ENCODE measurements around the gene FCHSD1.
"Not testable (repeated sequence)": the region's sequence is repeated elsewhere in the genome, so short reads cannot be mapped to it uniquely, and the experiment has no call there.

Gene FCHSD1

GRCh38 chr5:141615991-141616720 is 35.1 kb downstream of the FCHSD1 start:
- no peak for DNase-seq

GRCh38 chr5:141613344-141613743 is 37.9 kb downstream of the FCHSD1 start:
- DNase-seq, result no peak

GRCh38 chr5:141611289-141611688 is 39.9 kb downstream of the FCHSD1 start:
- DNase-seq, result no peak

- DNase-seq, result not testable (repeated sequence)
Observed at GRCh38 chr5:141609921-141610320, 41.3 kb downstream of the FCHSD1 start.

- no peak for DNase-seq
Observed at GRCh38 chr5:141609044-141609443, 42.2 kb downstream of the FCHSD1 start.

GRCh38 chr5:141608557-141608956 is 42.7 kb downstream of the FCHSD1 start:
- no peak for DNase-seq

- no peak for DNase-seq
Observed at GRCh38 chr5:141608046-141608445, 43.2 kb downstream of the FCHSD1 start.

- no peak for DNase-seq
Observed at GRCh38 chr5:141605523-141606277, 45.5 kb downstream of the FCHSD1 start.

GRCh38 chr5:141603923-141604717 is 47.1 kb downstream of the FCHSD1 start:
- peak; percentile 81 for DNase-seq

- DNase-seq, result no peak
Observed at GRCh38 chr5:141602606-141603005, 48.6 kb downstream of the FCHSD1 start.

GRCh38 chr5:141598391-141599345 is 52.5 kb downstream of the FCHSD1 start:
- DNase-seq, result no peak

GRCh38 chr5:141597814-141598213 is 53.4 kb downstream of the FCHSD1 start:
- no peak for DNase-seq

GRCh38 chr5:141597394-141597793 is 53.8 kb downstream of the FCHSD1 start:
- no peak for DNase-seq

GRCh38 chr5:141596867-141597266 is 54.4 kb downstream of the FCHSD1 start:
- no peak for DNase-seq

- no peak for DNase-seq
Observed at GRCh38 chr5:141590127-141590526, 61.1 kb downstream of the FCHSD1 start.

Data from amniotic stem cell (primary cell).